ENCODE results near the gene SEC63.
"Not testable (repeated sequence)": the region's sequence is repeated elsewhere in the genome, so short reads cannot be mapped to it uniquely, and the experiment has no call there.

The SEC63 gene

DNA sequence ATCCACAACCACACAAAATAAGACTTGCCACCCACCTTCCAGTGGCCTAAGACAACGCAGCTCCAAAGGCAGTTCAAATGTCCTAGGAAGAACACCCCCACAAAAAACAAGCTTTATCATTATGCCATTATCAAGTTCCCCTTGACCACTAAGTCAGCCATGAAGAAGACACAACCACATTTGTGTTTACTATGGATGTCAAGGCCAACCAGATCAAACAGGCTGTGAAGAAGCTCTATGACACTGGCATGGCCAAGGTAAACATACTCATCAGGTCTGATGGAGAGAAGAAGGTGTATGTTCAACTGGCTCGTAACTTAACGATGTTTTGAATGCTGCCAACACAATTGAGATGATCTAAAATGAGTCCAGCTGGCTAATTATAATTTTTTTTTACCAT, 26.1 kb downstream of the SEC63 start:
- intact Hi-C loops (cut with DNase I; ENCODE audit: low total_unique reads): no loop called here
- TF ChIP-seq, protein P1, sequence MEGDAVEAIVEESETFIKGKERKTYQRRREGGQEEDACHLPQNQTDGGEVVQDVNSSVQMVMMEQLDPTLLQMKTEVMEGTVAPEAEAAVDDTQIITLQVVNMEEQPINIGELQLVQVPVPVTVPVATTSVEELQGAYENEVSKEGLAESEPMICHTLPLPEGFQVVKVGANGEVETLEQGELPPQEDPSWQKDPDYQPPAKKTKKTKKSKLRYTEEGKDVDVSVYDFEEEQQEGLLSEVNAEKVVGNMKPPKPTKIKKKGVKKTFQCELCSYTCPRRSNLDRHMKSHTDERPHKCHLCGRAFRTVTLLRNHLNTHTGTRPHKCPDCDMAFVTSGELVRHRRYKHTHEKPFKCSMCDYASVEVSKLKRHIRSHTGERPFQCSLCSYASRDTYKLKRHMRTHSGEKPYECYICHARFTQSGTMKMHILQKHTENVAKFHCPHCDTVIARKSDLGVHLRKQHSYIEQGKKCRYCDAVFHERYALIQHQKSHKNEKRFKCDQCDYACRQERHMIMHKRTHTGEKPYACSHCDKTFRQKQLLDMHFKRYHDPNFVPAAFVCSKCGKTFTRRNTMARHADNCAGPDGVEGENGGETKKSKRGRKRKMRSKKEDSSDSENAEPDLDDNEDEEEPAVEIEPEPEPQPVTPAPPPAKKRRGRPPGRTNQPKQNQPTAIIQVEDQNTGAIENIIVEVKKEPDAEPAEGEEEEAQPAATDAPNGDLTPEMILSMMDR (IDR thresholded peaks at IDR 0.05): no peak
- Histone ChIP-seq H3K9me3 (no peaks in the 10 kb centered on the region), H3K36me3 (peaks cover 3 to 13% (median 3%) of the 10 kb centered on the region in 3 donors), H3K4me1 (peaks cover 0 to 5% (median 0%) of the 10 kb centered on the region in 4 donors), H3K27me3 (no peaks in the 10 kb centered on the region), H3K4me3 (no peak overlapping the region), H3K27ac (no peak overlapping the region)
- DNase-seq: no peak

DNA sequence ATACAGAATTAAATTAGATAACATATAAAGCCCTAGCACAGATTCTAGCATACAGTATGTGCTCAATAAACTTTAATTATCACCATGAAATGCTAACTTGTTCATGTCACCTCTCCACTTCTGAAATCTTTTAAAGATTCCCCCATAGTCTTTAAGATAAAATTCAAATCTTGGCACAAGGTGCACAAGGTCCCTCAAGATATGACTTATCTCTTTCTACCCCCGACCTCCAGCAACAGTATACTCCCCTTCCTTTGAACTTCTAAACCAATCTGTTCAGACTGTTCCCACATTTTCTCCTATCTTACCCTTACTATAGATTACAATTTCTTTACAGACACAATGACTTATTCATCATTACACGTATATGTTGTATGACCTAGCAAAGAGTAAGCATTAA, 29.0 kb downstream of the SEC63 start:
- no peaks in the 10 kb centered on the region for H3K27me3 ChIP-seq
- DNase-seq: no peak
- no peaks in the 10 kb centered on the region for H3K9me3 ChIP-seq
- TF ChIP-seq, protein P1 (IDR thresholded peaks at IDR 0.05): no peak
- intact Hi-C loops (cut with DNase I; ENCODE audit: low total_unique reads): no loop called here
- H3K4me1 ChIP-seq: no peaks in the 10 kb centered on the region
- H3K36me3 ChIP-seq: peaks cover 3 to 19% (median 7%) of the 10 kb centered on the region in 3 donors
- H3K27ac ChIP-seq: no peak overlapping the region
- H3K4me3 ChIP-seq: no peak overlapping the region

- intact Hi-C loops (cut with DNase I; ENCODE audit: low total_unique reads); H3K27ac ChIP-seq; H3K27me3 ChIP-seq; H3K4me3 ChIP-seq; H3K9me3 ChIP-seq; H3K4me1 ChIP-seq: not testable (repeated sequence)
- peaks cover 6 to 31% (median 8%) of the 10 kb centered on the region in 3 donors for H3K36me3 ChIP-seq
- DNase-seq: peak in 1 of 2 donors; percentile 32
Measured at GRCh38 chr6:107926697-107927544, 31.1 kb downstream of the SEC63 start.

GRCh38 chr6:107917451-107918375, 40.3 kb downstream of the SEC63 start:
- TF ChIP-seq, protein P1 (IDR thresholded peaks at IDR 0.05): no peak
- Histone ChIP-seq H3K36me3 (peaks cover 54 to 62% (median 62%) of the 10 kb centered on the region in 3 donors), H3K4me3 (no peak overlapping the region), H3K27me3 (no peaks in the 10 kb centered on the region), H3K27ac (no peak overlapping the region), H3K9me3 (peaks cover 0 to 13% (median 0%) of the 10 kb centered on the region in 3 donors), H3K4me1 (no peaks in the 10 kb centered on the region)
- DNase-seq: no peak
- intact Hi-C loops (cut with DNase I; ENCODE audit: low total_unique reads): no loop called here

DNA sequence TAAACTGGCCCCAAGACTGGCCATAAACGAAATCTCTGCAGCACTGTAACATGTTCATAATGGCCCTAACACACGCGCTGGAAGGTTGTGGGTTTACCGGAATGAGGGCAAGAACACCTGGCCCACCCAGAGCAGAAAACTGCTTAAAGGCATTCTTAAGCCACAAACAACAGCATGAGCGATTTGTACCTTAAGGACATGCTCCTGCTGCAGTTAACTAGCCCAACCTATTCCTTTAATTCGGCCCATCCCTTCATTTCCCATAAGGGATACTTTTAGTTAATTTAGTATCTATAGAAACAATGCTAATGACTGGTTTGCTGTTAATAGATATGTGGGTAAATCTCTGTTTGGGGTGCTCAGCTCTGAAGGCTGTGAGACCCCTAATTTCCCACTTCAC, 41.0 kb downstream of the SEC63 start:
- H3K4me3 ChIP-seq: not testable (repeated sequence)

DNA sequence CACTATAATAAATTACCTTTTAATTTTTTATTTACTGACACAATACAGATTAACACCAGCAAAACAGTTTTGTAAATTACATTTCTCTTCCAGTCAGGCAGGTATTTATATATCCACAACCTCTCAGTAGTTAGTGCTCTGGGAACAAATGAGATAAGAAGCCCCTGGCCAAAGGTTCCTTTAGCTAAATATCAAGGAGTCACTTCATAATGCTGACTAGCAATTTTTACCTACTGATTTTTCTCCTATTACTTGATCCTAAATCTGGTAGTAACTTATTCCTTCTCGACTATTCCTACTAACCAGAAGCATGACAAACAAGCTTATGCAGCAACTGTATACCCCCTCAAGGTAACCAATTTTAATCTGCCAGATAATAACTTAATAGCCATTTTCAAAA, 46.3 kb downstream of the SEC63 start:
- Histone ChIP-seq H3K36me3 (peaks cover 46 to 66% (median 59%) of the 10 kb centered on the region in 3 donors), H3K4me1 (no peaks in the 10 kb centered on the region), H3K9me3 (no peaks in the 10 kb centered on the region), H3K4me3 (no peak overlapping the region), H3K27ac (no peak overlapping the region), H3K27me3 (no peaks in the 10 kb centered on the region)
- intact Hi-C loops (cut with DNase I; ENCODE audit: low total_unique reads): no loop called here
- TF ChIP-seq, protein P1 (IDR thresholded peaks at IDR 0.05): no peak
- no peak for DNase-seq

More for the DNA sequence above, 41.0 kb downstream of the SEC63 start:
- DNase-seq; H3K27ac ChIP-seq; H3K27me3 ChIP-seq; H3K4me1 ChIP-seq; intact Hi-C loops (cut with DNase I; ENCODE audit: low total_unique reads): not testable (repeated sequence)
- Histone ChIP-seq H3K36me3 (peaks cover 61 to 68% (median 66%) of the 10 kb centered on the region in 3 donors), H3K9me3 (peaks cover 0 to 13% (median 0%) of the 10 kb centered on the region in 3 donors)

All from tibial artery (tissue), 4 donors.